Stimulated activated CD8-positive, alpha-beta memory T cell treated with anti-CD3 and anti-CD28 coated beads, Interleukin-12 subunit alpha, Interleukin-12 subunit beta, amount 100 ng/mL, for 4 hours (primary cell): Measurements from ENCODE around the gene PCNX2.

Source experiments
- DNase-seq: peaks from one replicate; pipeline ENCODE4 v3.0.0-alpha.2; 2020; ENCODE audit warnings: low read depth

PCNX2 gene

GRCh38 chr1:232983817-232984567 is 311.5 kb downstream of the PCNX2 start:
- DNase-seq, result no peak

- no peak for DNase-seq
These were observed 312.1 kb downstream of the PCNX2 start for GRCh38 chr1:232983375-232983774.

- no peak for DNase-seq
These were observed 313.1 kb downstream of the PCNX2 start for GRCh38 chr1:232982238-232982944.

- no peak for DNase-seq
These were observed 314.5 kb downstream of the PCNX2 start for GRCh38 chr1:232980986-232981560.

GRCh38 chr1:232980355-232980978 is 315.1 kb downstream of the PCNX2 start:
- no peak for DNase-seq

GRCh38 chr1:232979558-232979957 is 316.0 kb downstream of the PCNX2 start:
- no peak for DNase-seq

- DNase-seq, result no peak
These were observed 316.7 kb downstream of the PCNX2 start for GRCh38 chr1:232978815-232979214.

GRCh38 chr1:232978091-232978634 is 317.4 kb downstream of the PCNX2 start:
- DNase-seq, result no peak

- DNase-seq, result no peak
These were observed 320.6 kb downstream of the PCNX2 start for GRCh38 chr1:232974971-232975370.

- no peak for DNase-seq
These were observed 321.6 kb downstream of the PCNX2 start for GRCh38 chr1:232973652-232974611.

- DNase-seq, result no peak
These were observed 325.0 kb downstream of the PCNX2 start for GRCh38 chr1:232970508-232970907.

GRCh38 chr1:232969799-232970198 is 325.7 kb downstream of the PCNX2 start:
- no peak for DNase-seq

GRCh38 chr1:232968965-232969364 is 326.6 kb downstream of the PCNX2 start:
- no peak for DNase-seq

- DNase-seq, result no peak
These were observed 327.1 kb downstream of the PCNX2 start for GRCh38 chr1:232968391-232968790.

GRCh38 chr1:232966663-232967062 is 328.9 kb downstream of the PCNX2 start:
- DNase-seq, result no peak

- DNase-seq, result no peak
These were observed 329.7 kb downstream of the PCNX2 start for GRCh38 chr1:232965912-232966217.

- DNase-seq, result no peak
These were observed 330.2 kb downstream of the PCNX2 start for GRCh38 chr1:232965124-232965911.

- DNase-seq, result no peak
These were observed 330.9 kb downstream of the PCNX2 start for GRCh38 chr1:232964601-232965000.

GRCh38 chr1:232962761-232963745 is 332.5 kb downstream of the PCNX2 start:
- DNase-seq, result no peak
